ENCODE data around the gene GULP1.

GULP1 gene

DNA sequence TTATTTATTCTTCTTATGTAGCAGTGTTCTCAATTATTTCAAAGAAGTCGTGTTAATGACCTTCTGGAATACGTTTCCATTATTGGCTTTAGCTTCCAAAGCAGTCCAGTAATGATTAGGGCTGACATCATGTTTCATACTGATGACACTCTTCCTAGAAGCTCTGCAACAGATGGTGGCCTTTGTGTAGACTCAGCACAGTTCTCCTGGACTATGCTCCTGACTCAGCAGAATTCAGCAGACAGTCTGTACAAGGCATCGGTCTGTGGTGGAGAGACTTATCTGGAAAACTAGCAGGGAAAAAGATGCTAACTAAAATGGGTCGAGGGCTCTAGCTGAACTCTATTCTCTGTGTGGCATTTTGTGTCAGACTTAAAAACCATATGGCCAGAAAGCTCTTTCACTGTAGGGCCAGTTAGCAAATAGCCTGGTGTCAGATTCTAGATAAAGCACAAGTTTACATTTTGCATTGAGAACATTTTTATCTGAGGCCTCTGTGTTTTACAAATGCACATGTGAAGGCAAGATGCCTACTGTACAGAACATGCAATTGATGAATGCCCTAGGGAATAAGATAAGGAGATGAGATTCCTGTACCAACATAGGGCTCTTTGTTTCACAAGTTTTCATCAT lies 35.1 kb downstream of the GULP1 start:
- CTCF ChIA-PET = no interaction called here
- POLR2A ChIA-PET (ENCODE audit: low non-redundant PET) = no interaction called here
- TF ChIP-seq, protein P1, sequence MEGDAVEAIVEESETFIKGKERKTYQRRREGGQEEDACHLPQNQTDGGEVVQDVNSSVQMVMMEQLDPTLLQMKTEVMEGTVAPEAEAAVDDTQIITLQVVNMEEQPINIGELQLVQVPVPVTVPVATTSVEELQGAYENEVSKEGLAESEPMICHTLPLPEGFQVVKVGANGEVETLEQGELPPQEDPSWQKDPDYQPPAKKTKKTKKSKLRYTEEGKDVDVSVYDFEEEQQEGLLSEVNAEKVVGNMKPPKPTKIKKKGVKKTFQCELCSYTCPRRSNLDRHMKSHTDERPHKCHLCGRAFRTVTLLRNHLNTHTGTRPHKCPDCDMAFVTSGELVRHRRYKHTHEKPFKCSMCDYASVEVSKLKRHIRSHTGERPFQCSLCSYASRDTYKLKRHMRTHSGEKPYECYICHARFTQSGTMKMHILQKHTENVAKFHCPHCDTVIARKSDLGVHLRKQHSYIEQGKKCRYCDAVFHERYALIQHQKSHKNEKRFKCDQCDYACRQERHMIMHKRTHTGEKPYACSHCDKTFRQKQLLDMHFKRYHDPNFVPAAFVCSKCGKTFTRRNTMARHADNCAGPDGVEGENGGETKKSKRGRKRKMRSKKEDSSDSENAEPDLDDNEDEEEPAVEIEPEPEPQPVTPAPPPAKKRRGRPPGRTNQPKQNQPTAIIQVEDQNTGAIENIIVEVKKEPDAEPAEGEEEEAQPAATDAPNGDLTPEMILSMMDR (conservative IDR thresholded peaks at IDR 0.05; ENCODE audit: low read depth) = no peak
- no peak overlapping the region for H3K27ac ChIP-seq
- no peak for DNase-seq (ENCODE audit: low spot score)

- ChIA-PET CTCF (no interaction called here), POLR2A (ENCODE audit: low non-redundant PET) (no interaction called here)
- no peak overlapping the region for H3K27ac ChIP-seq
- TF ChIP-seq, protein P1 (conservative IDR thresholded peaks at IDR 0.05; ENCODE audit: low read depth) = no peak
- DNase-seq (ENCODE audit: low spot score) = no peak
These were observed 36.0 kb downstream of the GULP1 start for GRCh38 chr2:188327518-188328213.

- TF ChIP-seq, protein P1 (conservative IDR thresholded peaks at IDR 0.05; ENCODE audit: low read depth) = no peak
- H3K27ac ChIP-seq = no peak overlapping the region
- DNase-seq (ENCODE audit: low spot score) = no peak
- ChIA-PET CTCF (no interaction called here), POLR2A (ENCODE audit: low non-redundant PET) (no interaction called here)
These were observed 36.7 kb downstream of the GULP1 start for GRCh38 chr2:188328419-188328818.

- ChIA-PET POLR2A (ENCODE audit: low non-redundant PET) (no interaction called here), CTCF (interaction anchor here (0.5 kb wide), 1 partner anchor 127 kb away, joined by 3 read pairs; no protein-coding TSS in a partner anchor)
- DNase-seq (ENCODE audit: low spot score) = no peak
- TF ChIP-seq, protein P1 (conservative IDR thresholded peaks at IDR 0.05; ENCODE audit: low read depth) = no peak
- no peak overlapping the region for H3K27ac ChIP-seq
These were observed 38.8 kb downstream of the GULP1 start for GRCh38 chr2:188330316-188331053.

DNA sequence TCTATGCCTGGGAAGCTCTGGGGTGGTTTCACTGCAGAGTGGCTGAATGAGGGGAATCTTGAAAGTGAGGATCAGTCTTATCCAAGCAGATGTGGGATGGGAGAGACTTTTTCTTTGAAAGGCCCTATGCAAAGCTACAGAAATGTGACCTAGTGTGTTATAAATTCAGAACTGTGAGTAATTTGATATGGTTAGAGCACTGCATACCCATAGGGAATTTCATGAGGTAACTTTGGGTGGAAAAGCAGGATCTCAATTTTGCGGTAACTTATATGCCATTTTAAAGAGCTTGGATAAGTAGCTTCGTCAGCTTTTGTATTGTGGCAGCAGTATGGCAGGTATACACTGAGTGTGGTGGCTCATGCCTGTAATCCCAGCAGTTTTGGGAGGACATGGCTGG lies 40.9 kb downstream of the GULP1 start:
- H3K27ac ChIP-seq = no peak overlapping the region
- TF ChIP-seq, protein P1 (conservative IDR thresholded peaks at IDR 0.05; ENCODE audit: low read depth) = no peak
- POLR2A ChIA-PET (ENCODE audit: low non-redundant PET) = no interaction called here
- DNase-seq (ENCODE audit: low spot score) = no peak
- CTCF ChIA-PET = no interaction called here

- no peak for DNase-seq (ENCODE audit: low spot score)
- ChIA-PET CTCF (no interaction called here), POLR2A (ENCODE audit: low non-redundant PET) (no interaction called here)
- H3K27ac ChIP-seq = no peak overlapping the region
- TF ChIP-seq, protein P1 (conservative IDR thresholded peaks at IDR 0.05; ENCODE audit: low read depth) = no peak
These were observed 42.3 kb downstream of the GULP1 start for GRCh38 chr2:188333751-188334524.

All from RWPE1 (cell line).